ENCODE results near the gene AADACL3. TPM values are rescaled to one million over a fixed set of nuclear protein-coding genes. Genes with fewer than 3 reads are reported as not detected.
"Not testable (repeated sequence)": the region's sequence is repeated elsewhere in the genome, so short reads cannot be mapped to it uniquely, and the experiment has no call there.

Gene AADACL3, protein sequence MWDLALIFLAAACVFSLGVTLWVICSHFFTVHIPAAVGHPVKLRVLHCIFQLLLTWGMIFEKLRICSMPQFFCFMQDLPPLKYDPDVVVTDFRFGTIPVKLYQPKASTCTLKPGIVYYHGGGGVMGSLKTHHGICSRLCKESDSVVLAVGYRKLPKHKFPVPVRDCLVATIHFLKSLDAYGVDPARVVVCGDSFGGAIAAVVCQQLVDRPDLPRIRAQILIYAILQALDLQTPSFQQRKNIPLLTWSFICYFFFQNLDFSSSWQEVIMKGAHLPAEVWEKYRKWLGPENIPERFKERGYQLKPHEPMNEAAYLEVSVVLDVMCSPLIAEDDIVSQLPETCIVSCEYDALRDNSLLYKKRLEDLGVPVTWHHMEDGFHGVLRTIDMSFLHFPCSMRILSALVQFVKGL
- total RNA-seq, result under 1 TPM in 1 of 4 donors, not detected in 3; 0.31 TPM

DNA sequence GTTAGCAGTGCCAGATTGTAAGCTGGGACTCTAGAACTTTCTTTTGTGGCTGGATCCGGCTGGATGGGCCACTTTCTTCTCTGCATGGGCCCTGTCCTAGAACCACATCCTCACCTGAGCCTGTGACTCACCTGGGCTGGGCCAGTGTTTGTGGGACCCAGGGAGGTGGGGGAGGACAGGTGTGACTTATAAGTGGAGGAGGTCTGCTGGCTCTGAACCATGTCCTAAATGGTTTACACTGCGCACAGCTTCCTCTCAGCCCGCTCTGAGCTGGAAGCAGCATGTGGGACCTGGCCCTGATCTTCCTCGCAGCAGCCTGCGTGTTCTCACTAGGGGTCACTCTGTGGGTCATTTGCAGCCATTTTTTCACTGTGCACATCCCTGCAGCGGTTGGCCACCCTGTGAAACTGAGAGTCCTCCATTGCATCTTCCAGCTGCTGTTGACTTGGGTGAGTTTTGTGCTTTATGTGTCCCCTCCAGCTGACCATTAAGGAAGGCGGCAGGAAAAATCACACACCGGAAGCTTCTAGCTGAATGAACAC is at the start of gene AADACL3:
TSS of gene AADACL3 (plus strand) at position 215 of the 542 bp plus-strand sequence. CDS start at position 282, 67 bp downstream.
- TF ChIP-seq CTCF (IDR thresholded peaks at IDR 0.05), result no peak
- ATAC-seq (ENCODE audit: low FRiP score), result no peak
- no peak for DNase-seq (ENCODE audit: low spot score)

GRCh38 chr1:12666141-12666735 is 49.7 kb upstream of the AADACL3 start:
- ATAC-seq (ENCODE audit: low FRiP score) (no peak), DNase-seq (ENCODE audit: low spot score) (no peak)
- TF ChIP-seq CTCF (IDR thresholded peaks at IDR 0.05), result no peak

DNA sequence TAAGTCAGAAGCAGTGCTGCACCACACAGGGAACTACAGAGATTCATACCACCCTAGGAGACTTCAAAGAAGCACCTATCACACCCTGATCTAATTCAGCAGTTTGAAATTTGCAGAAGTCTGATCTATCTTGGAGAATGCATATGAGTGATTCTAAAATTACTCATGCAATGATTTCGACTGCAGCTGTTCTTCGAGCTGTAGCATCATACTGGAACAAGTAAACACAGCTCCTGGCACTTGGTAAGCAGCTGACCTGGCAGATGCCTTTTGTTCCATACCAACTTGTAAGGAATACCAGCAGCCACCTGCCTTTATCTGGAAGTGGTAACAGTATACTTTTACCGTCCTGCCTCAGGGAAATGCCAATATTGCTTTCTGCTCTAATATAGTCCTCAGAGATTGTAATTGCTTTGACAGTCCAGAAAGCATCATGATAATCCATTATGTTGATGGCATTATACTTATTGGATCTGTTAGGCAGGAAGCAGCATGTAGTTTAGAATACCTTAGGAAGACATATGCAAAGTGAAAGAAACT is 46.3 kb upstream of the AADACL3 start:
- ATAC-seq (ENCODE audit: low FRiP score) (no peak), DNase-seq (ENCODE audit: low spot score) (no peak)
- no peak for TF ChIP-seq CTCF (IDR thresholded peaks at IDR 0.05)

DNA sequence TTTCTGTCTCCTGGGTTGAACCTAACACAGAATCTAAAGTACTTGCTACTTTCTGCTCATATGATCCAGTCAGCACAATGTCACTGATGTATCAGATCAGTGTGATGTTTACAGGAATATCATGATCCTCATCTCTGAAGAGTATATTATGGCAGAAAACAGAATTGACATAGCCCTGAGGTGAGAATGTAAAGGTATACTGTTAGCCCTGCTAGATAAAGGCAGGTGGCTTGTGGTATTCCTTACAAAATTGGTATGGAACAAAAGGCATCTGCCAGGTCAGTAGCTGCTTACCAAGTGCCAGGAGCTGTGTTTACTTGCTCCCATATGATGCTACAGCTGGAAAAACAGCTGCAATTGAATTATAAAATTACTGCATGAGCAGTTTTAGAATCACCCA is 41.6 kb upstream of the AADACL3 start:
- no peak for ATAC-seq (ENCODE audit: low FRiP score)

GRCh38 chr1:12676122-12676521 is 39.8 kb upstream of the AADACL3 start:
- not testable (repeated sequence) for ATAC-seq (ENCODE audit: low FRiP score); DNase-seq (ENCODE audit: low spot score)

More for the DNA sequence above, 41.6 kb upstream of the AADACL3 start:
- no peak for TF ChIP-seq CTCF (IDR thresholded peaks at IDR 0.05)
- DNase-seq (ENCODE audit: low spot score), result no peak

DNA sequence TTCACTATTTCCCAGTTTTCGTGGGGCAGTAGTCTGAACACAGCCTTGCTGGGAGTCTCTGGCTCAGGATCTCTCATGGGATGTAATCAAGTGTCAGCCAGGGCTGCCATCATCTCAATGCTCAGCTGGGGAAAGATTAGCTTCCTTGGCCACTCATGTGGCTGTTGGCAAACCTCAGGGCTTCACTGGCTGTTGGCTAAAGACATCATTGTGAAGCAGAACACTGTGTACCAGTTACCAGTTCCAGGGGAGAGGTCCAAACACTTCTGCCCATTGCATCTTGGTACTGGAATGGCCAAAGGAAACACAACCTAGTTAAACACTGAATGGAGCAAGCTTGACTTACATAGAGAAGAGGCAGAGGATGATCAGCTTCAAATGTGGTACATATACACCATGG is 38.3 kb upstream of the AADACL3 start:
- TF ChIP-seq CTCF (IDR thresholded peaks at IDR 0.05), result no peak
- ATAC-seq (ENCODE audit: low FRiP score) (no peak), DNase-seq (ENCODE audit: low spot score) (no peak)

DNA sequence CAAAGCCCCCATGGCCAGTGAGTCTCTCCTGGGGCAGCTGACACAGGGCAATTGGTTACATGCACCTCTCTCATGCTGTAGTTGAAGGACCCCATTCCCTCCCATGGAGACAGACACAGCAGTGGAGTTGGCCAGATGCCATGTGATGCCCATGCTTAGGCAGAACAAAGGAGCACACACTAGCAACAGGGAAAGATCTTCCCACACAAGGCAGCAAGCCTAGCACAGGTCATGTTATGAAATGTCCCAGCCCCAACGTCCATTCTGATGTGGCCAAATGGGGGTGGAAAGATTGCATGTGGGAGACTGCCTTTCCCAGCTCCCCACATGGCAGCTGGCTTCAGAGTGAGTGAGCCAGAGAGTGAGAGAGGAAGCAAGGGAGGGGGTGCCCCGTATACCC is 37.6 kb upstream of the AADACL3 start:
- DNase-seq (ENCODE audit: low spot score) (no peak), ATAC-seq (ENCODE audit: low FRiP score) (no peak)
- TF ChIP-seq CTCF (IDR thresholded peaks at IDR 0.05), result no peak

Data from omental fat pad (tissue), 4 donors.